ENCODE results near the gene MAP3K4. TPM values are rescaled to one million over a fixed set of nuclear protein-coding genes. Genes with fewer than 3 reads are reported as not detected.

The MAP3K4 gene
- total RNA-seq, 1 donor from 2014 or later, result 66.5 TPM

DNA sequence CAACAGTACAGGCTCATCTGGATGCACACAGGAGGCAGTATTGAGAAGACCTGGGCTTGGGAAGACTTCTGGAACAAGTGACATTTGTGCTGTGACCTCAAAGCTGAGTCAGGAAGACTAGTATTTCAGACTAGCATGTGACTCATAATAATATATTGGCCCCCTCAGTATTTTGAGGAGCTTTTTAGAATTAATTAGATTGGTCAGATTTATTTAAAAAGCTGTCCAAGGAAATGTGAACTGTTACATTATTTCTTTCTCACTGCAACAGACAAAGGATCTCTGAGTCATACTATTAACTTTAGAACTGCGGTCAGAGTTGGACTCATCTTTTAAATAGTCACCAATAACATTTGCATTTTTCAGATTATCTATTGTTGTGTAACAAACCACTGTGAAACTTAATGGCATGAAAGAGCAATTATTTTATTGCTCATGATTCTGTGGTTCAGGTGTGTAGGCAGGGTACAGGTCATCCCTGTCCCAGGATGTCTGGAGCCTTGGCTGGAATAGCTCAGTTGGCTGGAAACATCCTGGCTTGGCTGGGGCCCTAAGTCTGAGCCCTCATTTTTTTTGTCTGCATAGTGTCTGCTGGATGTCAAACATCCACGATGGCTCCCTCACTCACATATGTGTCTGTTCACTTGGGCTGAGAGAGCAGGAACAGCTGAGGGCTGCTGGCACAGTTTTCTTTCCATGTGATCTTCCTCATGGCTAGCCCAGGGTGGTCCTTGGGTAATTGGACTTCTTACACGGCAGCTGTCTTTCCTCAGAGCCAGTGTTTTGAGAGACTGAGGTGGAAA, 46.9 kb downstream of the MAP3K4 start:
- DNase-seq (no peak), ATAC-seq (ENCODE audit: low read depth) (no peak)
- Mint-ChIP-seq H3K9me3 (no peaks in the 10 kb centered on the region), H3K27me3 (no peaks in the 10 kb centered on the region), H3K4me3 (no peak overlapping the region), H3K27ac (no peak overlapping the region), H3K4me1 (peaks cover 16% of the 10 kb centered on the region), H3K36me3 (ENCODE audit: low read depth) (peaks cover 70% of the 10 kb centered on the region)
- TF ChIP-seq, protein P1, sequence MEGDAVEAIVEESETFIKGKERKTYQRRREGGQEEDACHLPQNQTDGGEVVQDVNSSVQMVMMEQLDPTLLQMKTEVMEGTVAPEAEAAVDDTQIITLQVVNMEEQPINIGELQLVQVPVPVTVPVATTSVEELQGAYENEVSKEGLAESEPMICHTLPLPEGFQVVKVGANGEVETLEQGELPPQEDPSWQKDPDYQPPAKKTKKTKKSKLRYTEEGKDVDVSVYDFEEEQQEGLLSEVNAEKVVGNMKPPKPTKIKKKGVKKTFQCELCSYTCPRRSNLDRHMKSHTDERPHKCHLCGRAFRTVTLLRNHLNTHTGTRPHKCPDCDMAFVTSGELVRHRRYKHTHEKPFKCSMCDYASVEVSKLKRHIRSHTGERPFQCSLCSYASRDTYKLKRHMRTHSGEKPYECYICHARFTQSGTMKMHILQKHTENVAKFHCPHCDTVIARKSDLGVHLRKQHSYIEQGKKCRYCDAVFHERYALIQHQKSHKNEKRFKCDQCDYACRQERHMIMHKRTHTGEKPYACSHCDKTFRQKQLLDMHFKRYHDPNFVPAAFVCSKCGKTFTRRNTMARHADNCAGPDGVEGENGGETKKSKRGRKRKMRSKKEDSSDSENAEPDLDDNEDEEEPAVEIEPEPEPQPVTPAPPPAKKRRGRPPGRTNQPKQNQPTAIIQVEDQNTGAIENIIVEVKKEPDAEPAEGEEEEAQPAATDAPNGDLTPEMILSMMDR (IDR thresholded peaks at IDR 0.05), result no peak
- POLR2A ChIA-PET, result interaction anchor here (0.7 kb wide), 1 partner anchor 8 kb away, joined by 4 read pairs; no protein-coding TSS in a partner anchor
- intact Hi-C loops (cut with micrococcal nuclease), result no loop called here
- CTCF ChIA-PET, result no interaction called here

DNA sequence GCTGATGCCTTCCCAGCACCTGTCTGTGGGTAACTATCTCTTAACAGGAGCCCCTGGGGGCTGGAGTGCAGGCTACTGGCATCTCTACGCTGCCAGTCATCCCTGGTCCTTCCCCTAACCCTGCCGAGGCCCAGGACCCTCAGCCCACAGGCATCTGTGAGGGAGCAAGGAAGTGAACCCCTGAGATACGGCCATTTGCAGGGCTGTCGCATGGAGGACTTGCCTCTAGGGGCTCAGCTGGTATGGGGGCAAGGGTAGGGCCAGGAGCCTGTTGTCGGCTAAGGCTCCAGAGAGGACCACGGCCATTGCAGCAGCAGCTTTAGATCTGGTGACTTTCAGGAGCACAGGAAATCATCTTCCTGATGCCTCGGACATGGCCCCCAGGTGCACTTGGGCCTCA, 49.7 kb downstream of the MAP3K4 start:
- ChIA-PET CTCF (no interaction called here), POLR2A (no interaction called here)
- intact Hi-C loops (cut with micrococcal nuclease), result no loop called here
- no peaks in the 10 kb centered on the region for H3K9me3 Mint-ChIP-seq
- no peaks in the 10 kb centered on the region for H3K27me3 Mint-ChIP-seq
- no peaks in the 10 kb centered on the region for H3K4me1 Mint-ChIP-seq
- no peak for DNase-seq
- peaks cover 66% of the 10 kb centered on the region for H3K36me3 Mint-ChIP-seq (ENCODE audit: low read depth)
- ATAC-seq (ENCODE audit: low read depth), result no peak
- H3K4me3 Mint-ChIP-seq, result no peak overlapping the region
- TF ChIP-seq, protein P1 (IDR thresholded peaks at IDR 0.05), result no peak
- no peak overlapping the region for H3K27ac Mint-ChIP-seq

DNA sequence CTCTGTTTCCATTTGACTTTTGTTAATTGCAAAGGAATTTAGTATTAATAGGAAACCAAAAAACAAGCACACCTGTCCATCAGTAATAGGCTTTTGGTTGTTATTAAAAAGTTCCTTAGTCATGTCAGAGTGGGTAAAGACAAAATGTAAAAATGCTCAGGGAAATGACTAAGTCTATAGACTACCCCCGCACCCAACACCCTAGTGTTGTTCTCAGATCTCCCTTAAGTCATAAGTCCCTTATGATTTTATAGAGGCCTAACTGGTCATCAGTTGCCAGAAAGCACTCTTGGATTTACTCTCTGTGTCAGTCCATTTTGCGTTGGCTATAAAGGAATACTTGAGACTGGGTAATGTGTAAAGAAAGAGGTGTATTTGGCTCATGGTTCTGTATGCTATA, 52.8 kb downstream of the MAP3K4 start:
- CTCF ChIA-PET, result no interaction called here
- Mint-ChIP-seq H3K4me1 (no peaks in the 10 kb centered on the region), H3K36me3 (ENCODE audit: low read depth) (peaks cover 56% of the 10 kb centered on the region), H3K9me3 (no peaks in the 10 kb centered on the region), H3K4me3 (no peak overlapping the region), H3K27ac (no peak overlapping the region), H3K27me3 (no peaks in the 10 kb centered on the region)
- ATAC-seq (ENCODE audit: low read depth), result no peak
- TF ChIP-seq, protein P1 (IDR thresholded peaks at IDR 0.05), result no peak
- DNase-seq, result no peak
- intact Hi-C loops (cut with micrococcal nuclease), result no loop called here
- POLR2A ChIA-PET, result no interaction called here

DNA sequence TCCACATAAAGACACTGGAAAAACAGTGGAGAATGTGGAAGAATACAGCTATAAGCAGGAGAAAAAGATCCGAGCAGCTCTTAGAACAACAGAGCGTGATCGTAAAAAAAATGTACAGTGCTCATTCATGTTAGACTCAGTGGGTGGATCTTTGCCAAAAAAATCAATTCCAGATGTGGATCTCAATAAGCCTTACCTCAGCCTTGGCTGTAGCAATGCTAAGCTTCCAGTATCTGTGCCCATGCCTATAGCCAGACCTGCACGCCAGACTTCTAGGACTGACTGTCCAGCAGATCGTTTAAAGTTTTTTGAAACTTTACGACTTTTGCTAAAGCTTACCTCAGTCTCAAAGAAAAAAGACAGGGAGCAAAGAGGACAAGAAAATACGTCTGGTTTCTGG, 57.1 kb downstream of the MAP3K4 start:
- no peak overlapping the region for H3K4me3 Mint-ChIP-seq
- H3K27me3 Mint-ChIP-seq, result no peaks in the 10 kb centered on the region
- TF ChIP-seq, protein P1 (IDR thresholded peaks at IDR 0.05), result no peak
- peaks cover 44% of the 10 kb centered on the region for H3K36me3 Mint-ChIP-seq (ENCODE audit: low read depth)
- peaks cover 2% of the 10 kb centered on the region for H3K4me1 Mint-ChIP-seq
- H3K9me3 Mint-ChIP-seq, result no peaks in the 10 kb centered on the region
- ATAC-seq (ENCODE audit: low read depth) (no peak), DNase-seq (no peak)
- no peak overlapping the region for H3K27ac Mint-ChIP-seq
- CTCF ChIA-PET, result interaction anchor here (0.5 kb wide), 1 partner anchor 55 kb away, joined by 4 read pairs; no protein-coding TSS in a partner anchor
- intact Hi-C loops (cut with micrococcal nuclease), result no loop called here
- POLR2A ChIA-PET, result no interaction called here

DNA sequence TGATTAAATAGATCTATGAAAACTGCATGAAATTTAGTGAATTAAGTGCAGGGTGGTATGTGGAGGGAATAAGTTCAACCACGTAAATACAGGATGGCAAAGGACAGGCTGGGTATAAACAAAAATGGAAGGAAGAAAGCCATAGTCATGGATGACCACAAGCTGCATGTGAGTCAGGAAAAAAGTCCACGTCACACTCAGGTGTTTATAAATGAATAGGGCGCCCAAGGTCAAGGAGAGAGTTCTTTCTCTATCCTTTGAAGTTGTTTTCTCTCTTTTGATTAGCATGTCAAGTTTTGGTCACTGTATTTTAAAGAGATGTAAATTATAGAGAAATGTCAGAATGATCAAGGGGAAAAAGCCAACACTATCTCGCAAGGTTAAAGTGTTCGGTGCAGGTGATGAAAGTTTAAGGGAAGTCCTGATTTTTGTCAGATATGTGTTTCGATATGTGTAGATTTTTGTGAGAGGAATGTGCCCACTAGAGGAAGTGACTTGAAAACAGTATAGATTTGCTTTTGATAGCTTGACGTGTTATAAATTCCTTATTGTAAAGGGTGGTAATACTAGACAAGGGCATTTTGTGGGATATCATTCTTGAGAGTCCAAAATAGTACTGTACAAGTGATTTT, 58.7 kb downstream of the MAP3K4 start:
- Mint-ChIP-seq H3K4me1 (peaks cover 2% of the 10 kb centered on the region), H3K27me3 (no peaks in the 10 kb centered on the region), H3K36me3 (ENCODE audit: low read depth) (peaks cover 35% of the 10 kb centered on the region), H3K27ac (no peak overlapping the region), H3K4me3 (no peak overlapping the region), H3K9me3 (no peaks in the 10 kb centered on the region)
- intact Hi-C loops (cut with micrococcal nuclease), result no loop called here
- DNase-seq (no peak), ATAC-seq (ENCODE audit: low read depth) (no peak)
- TF ChIP-seq, protein P1 (IDR thresholded peaks at IDR 0.05), result no peak
- CTCF ChIA-PET, result no interaction called here
- POLR2A ChIA-PET, result no interaction called here
